ENCODE data around the gene CCDC74B.
"Not testable (repeated sequence)": the region's sequence is repeated elsewhere in the genome, so short reads cannot be mapped to it uniquely, and the experiment has no call there.

GRCh38 chr2:130155956-130156623 lies 11.2 kb upstream of the CCDC74B start:
- not testable (repeated sequence) for TF ChIP-seq EZH2 (IDR thresholded peaks at IDR 0.05; ENCODE audit: borderline replicate concordance, low read length)
- TF ChIP-seq CTCF (conservative IDR thresholded peaks at IDR 0.05 in 1 of 2, IDR thresholded peaks at IDR 0.05 in 1 of 2; ENCODE audit: extremely low read depth in 1 of 2, insufficient read depth in 1 of 2, low read depth in 1 of 2, low read length in 2 of 2) = peak; percentile 21 to 58
